ENCODE results near the gene COL9A3. TPM values are rescaled to one million over a fixed set of nuclear protein-coding genes. Genes with fewer than 3 reads are reported as not detected.

Gene COL9A3
- total RNA-seq, 1 donor = not detected

DNA sequence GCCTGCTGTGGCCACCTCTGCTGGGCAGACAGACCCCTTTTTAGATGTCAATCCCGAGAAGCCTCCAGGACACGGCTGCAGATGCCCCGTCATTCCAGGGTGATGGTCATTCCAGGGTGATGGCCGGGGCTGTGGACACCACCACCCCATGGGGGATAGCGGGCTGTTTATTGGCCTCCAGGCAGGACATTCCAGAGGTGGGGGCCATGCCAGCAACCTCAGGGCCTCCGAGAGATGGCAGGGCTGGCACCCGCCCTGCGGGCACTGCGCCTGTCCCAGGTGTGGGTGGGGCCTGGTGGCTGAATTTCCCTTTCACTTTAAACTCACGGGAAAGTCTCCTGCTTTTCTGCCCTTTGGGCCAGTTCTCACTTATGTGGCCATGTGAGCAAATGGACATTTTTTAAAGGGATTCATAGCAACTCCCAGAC, 14.5 kb downstream of the COL9A3 start:
- Histone ChIP-seq H3K27ac (ENCODE audit: low read depth, low read length) (no peak overlapping the region), H4K20me1 (ENCODE audit: insufficient read depth, low read length) (no peaks in the 10 kb centered on the region), H3K27me3 (ENCODE audit: insufficient read depth, low read length) (peaks cover 71% of the 10 kb centered on the region), H3K79me2 (ENCODE audit: insufficient read depth, low read length) (no peaks in the 10 kb centered on the region), H3K4me2 (ENCODE audit: insufficient read depth, low read length) (no peak overlapping the region), H3K4me3 (ENCODE audit: insufficient read depth, low read length) (no peak overlapping the region), H3K9me3 (ENCODE audit: low read depth, low read length) (no peaks in the 10 kb centered on the region), H3K36me3 (ENCODE audit: insufficient read depth, low read length) (no peaks in the 10 kb centered on the region), H3K4me1 (ENCODE audit: insufficient read depth, low read length) (no peaks in the 10 kb centered on the region), H2AFZ (ENCODE audit: low read length) (no peak overlapping the region)
- peak; percentile 85 for DNase-seq (ENCODE audit: insufficient read length, low spot score, missing footprints)
- TF ChIP-seq CTCF (IDR thresholded peaks at IDR 0.05; ENCODE audit: extremely low read depth, low read depth, low read length) = no peak

DNA sequence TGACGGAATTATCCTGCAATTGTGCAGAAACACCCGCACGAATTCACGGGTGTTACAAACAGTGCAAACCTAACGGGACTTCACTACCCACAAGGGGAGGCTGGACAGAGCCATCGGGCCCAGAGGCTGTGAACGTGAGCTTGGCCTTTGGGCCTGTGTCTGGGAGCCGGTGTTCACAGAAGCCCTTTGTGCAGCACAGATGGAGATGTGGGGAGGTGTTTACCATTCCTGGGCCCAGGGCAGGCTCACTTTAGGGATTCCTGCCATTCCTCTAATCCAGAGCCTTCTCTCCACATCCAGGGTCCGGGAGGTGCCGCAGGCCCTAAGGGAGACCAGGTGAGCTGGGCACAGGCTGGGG, 15.0 kb downstream of the COL9A3 start:
- H3K4me1 ChIP-seq (ENCODE audit: insufficient read depth, low read length) = no peaks in the 10 kb centered on the region
- H4K20me1 ChIP-seq (ENCODE audit: insufficient read depth, low read length) = no peaks in the 10 kb centered on the region
- peaks cover 71% of the 10 kb centered on the region for H3K27me3 ChIP-seq (ENCODE audit: insufficient read depth, low read length)
- H3K27ac ChIP-seq (ENCODE audit: low read depth, low read length) = no peak overlapping the region
- no peaks in the 10 kb centered on the region for H3K9me3 ChIP-seq (ENCODE audit: low read depth, low read length)
- H3K4me3 ChIP-seq (ENCODE audit: insufficient read depth, low read length) = no peak overlapping the region
- no peaks in the 10 kb centered on the region for H3K79me2 ChIP-seq (ENCODE audit: insufficient read depth, low read length)
- H3K36me3 ChIP-seq (ENCODE audit: insufficient read depth, low read length) = no peaks in the 10 kb centered on the region
- no peak overlapping the region for H3K4me2 ChIP-seq (ENCODE audit: insufficient read depth, low read length)
- TF ChIP-seq CTCF (IDR thresholded peaks at IDR 0.05; ENCODE audit: extremely low read depth, low read depth, low read length) = no peak
- DNase-seq (ENCODE audit: insufficient read length, low spot score, missing footprints) = peak; percentile 78
- H2AFZ ChIP-seq (ENCODE audit: low read length) = no peak overlapping the region

DNA sequence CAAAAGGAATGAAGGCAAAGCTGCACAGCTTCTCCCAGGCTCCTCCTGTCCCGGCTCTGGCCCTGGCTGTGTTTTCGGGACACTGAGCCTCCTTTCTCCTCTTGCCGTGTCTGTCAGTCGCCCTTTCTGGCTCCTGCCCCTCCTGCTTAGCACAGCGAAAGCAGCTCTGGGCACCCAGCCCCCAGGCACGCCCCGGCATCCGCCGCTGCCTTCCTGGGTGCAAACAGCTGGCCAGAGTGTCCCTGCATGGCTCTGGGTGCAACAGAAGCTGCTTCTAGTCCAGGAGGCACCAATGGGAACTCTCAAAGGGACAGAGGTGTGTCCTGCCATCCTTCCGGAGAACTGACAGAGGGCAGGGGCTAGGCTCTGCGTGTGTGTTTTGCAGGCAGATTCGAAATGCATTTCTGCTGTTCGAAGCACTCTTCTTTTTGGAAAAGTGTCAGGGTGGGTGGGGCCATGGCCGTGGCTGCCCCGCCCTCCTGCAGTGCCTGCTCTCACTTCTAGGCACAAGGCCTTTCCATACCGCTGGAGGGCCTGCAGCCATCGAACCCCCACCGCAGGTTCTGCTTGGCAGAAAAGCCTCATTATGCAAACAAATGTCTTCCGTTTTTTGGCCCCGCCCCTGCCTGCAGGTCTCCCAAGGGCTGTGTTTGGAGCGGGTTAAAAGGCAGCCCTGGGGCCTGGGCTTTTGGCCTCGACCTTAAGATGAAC, 15.5 kb downstream of the COL9A3 start:
- Histone ChIP-seq H3K4me2 (ENCODE audit: insufficient read depth, low read length) (no peak overlapping the region), H3K27me3 (ENCODE audit: insufficient read depth, low read length) (peaks cover 70% of the 10 kb centered on the region), H3K4me1 (ENCODE audit: insufficient read depth, low read length) (no peaks in the 10 kb centered on the region), H2AFZ (ENCODE audit: low read length) (no peak overlapping the region), H3K79me2 (ENCODE audit: insufficient read depth, low read length) (no peaks in the 10 kb centered on the region), H4K20me1 (ENCODE audit: insufficient read depth, low read length) (no peaks in the 10 kb centered on the region), H3K27ac (ENCODE audit: low read depth, low read length) (no peak overlapping the region), H3K36me3 (ENCODE audit: insufficient read depth, low read length) (no peaks in the 10 kb centered on the region), H3K4me3 (ENCODE audit: insufficient read depth, low read length) (no peak overlapping the region), H3K9me3 (ENCODE audit: low read depth, low read length) (no peaks in the 10 kb centered on the region)
- peak; percentile 80 for DNase-seq (ENCODE audit: insufficient read length, low spot score, missing footprints)
- TF ChIP-seq CTCF (IDR thresholded peaks at IDR 0.05; ENCODE audit: extremely low read depth, low read depth, low read length) = no peak

- no peak overlapping the region for H2AFZ ChIP-seq (ENCODE audit: low read length)
- no peaks in the 10 kb centered on the region for H4K20me1 ChIP-seq (ENCODE audit: insufficient read depth, low read length)
- DNase-seq (ENCODE audit: insufficient read length, low spot score, missing footprints) = peak; percentile 77
- peaks cover 69% of the 10 kb centered on the region for H3K27me3 ChIP-seq (ENCODE audit: insufficient read depth, low read length)
- no peak overlapping the region for H3K4me3 ChIP-seq (ENCODE audit: insufficient read depth, low read length)
- no peaks in the 10 kb centered on the region for H3K36me3 ChIP-seq (ENCODE audit: insufficient read depth, low read length)
- no peak overlapping the region for H3K27ac ChIP-seq (ENCODE audit: low read depth, low read length)
- H3K4me2 ChIP-seq (ENCODE audit: insufficient read depth, low read length) = no peak overlapping the region
- TF ChIP-seq CTCF (IDR thresholded peaks at IDR 0.05; ENCODE audit: extremely low read depth, low read depth, low read length) = no peak
- no peaks in the 10 kb centered on the region for H3K4me1 ChIP-seq (ENCODE audit: insufficient read depth, low read length)
- H3K79me2 ChIP-seq (ENCODE audit: insufficient read depth, low read length) = no peaks in the 10 kb centered on the region
- H3K9me3 ChIP-seq (ENCODE audit: low read depth, low read length) = no peaks in the 10 kb centered on the region
These were observed 16.1 kb downstream of the COL9A3 start for GRCh38 chr20:62832951-62833391.
